SK-N-SH (cell line): ENCODE data around the gene DZIP3.

Source experiments
- GABPA ChIP-seq: IDR thresholded peaks from 2 replicates; pipeline ENCODE4 v1.4.0; 2012; ENCODE audit warnings: low read depth, mild to moderate bottlenecking
- JUND ChIP-seq: IDR thresholded peaks from 2 replicates; pipeline ENCODE4 v1.4.0; 2012
- POLR2AphosphoS5 ChIP-seq: IDR thresholded peaks from 2 replicates; pipeline ENCODE4 v1.6.1; 2012; ENCODE audit warnings: low read depth, low read length
- RAD21 ChIP-seq: IDR thresholded peaks from 2 replicates; pipeline ENCODE4 v1.6.1; 2012; ENCODE audit warnings: mild to moderate bottlenecking, low read length
- RCOR1 ChIP-seq: fragments of 150-350 bp; IDR thresholded peaks from 2 replicates; pipeline ENCODE4 v1.6.1; 2017; ENCODE audit warnings: antibody characterized with exemption, low read length
- RFX5 ChIP-seq: IDR thresholded peaks from 2 replicates; pipeline ENCODE4 v1.6.1; 2012; ENCODE audit warnings: mild to moderate bottlenecking, improper control_type of control experiment, low read length
- SIN3A ChIP-seq: IDR thresholded peaks from 2 replicates; pipeline ENCODE4 v1.6.1; 2012; ENCODE audit warnings: low read depth, mild to moderate bottlenecking, low read length, moderate library complexity, borderline replicate concordance
- SMC3 ChIP-seq: IDR thresholded peaks from 2 replicates; pipeline ENCODE4 v1.6.1; 2012; ENCODE audit warnings: low read depth, low read length, improper control_type of control experiment
- TAF1 ChIP-seq: IDR thresholded peaks from 2 replicates; pipeline ENCODE4 v1.6.1; 2012; ENCODE audit warnings: low read depth, mild to moderate bottlenecking, low read length, moderate library complexity, borderline replicate concordance
- TEAD4 ChIP-seq: IDR thresholded peaks from 2 replicates; pipeline ENCODE4 v1.4.0; 2012; ENCODE audit warnings: mild to moderate bottlenecking, borderline replicate concordance; ENCODE audit not compliant: insufficient read depth
- TF ChIP-seq, protein P1 (sequence below): fragments of 200-600 bp; sonication (generic); IDR thresholded peaks from 2 replicates; pipeline ENCODE4 v1.6.1; 2017; ENCODE audit warnings: antibody characterized with exemption, mild to moderate bottlenecking, moderate library complexity
- TF ChIP-seq, protein P2 (sequence below): IDR thresholded peaks from 2 replicates; pipeline ENCODE4 v1.6.1; 2012; ENCODE audit warnings: mild to moderate bottlenecking, low read depth, low read length, moderate library complexity
- TF ChIP-seq, protein P3 (sequence below): IDR thresholded peaks from 2 replicates; pipeline ENCODE4 v1.4.0; 2012; ENCODE audit warnings: low read depth, borderline replicate concordance

DNA sequence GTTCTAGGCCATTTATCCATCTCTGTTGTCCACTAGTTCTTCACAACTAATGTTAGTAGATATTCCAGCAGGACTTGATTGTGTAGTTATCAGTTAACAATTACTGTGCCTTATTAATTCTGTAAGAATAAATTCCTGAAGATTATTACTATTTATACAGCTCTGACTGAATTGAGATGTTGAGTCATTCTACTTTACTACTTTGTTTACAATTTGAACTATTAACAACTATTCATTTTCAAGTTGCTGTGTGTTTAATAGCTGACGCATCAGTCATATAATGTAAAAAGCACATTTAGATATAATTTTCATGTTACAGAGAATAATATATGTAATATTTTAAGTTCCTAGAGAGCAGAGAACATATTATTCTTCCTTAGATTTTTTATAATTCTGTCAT, 21.1 kb downstream of the DZIP3 start:
- TF ChIP-seq, protein P1, sequence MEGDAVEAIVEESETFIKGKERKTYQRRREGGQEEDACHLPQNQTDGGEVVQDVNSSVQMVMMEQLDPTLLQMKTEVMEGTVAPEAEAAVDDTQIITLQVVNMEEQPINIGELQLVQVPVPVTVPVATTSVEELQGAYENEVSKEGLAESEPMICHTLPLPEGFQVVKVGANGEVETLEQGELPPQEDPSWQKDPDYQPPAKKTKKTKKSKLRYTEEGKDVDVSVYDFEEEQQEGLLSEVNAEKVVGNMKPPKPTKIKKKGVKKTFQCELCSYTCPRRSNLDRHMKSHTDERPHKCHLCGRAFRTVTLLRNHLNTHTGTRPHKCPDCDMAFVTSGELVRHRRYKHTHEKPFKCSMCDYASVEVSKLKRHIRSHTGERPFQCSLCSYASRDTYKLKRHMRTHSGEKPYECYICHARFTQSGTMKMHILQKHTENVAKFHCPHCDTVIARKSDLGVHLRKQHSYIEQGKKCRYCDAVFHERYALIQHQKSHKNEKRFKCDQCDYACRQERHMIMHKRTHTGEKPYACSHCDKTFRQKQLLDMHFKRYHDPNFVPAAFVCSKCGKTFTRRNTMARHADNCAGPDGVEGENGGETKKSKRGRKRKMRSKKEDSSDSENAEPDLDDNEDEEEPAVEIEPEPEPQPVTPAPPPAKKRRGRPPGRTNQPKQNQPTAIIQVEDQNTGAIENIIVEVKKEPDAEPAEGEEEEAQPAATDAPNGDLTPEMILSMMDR = no peak
- TF ChIP-seq JUND (no peak), TAF1 (no peak), SMC3 (no peak), RAD21 (no peak), TEAD4 (no peak), SIN3A (no peak), RCOR1 (no peak), POLR2AphosphoS5 (no peak), GABPA (no peak), RFX5 (no peak)
- TF ChIP-seq, protein P2, sequence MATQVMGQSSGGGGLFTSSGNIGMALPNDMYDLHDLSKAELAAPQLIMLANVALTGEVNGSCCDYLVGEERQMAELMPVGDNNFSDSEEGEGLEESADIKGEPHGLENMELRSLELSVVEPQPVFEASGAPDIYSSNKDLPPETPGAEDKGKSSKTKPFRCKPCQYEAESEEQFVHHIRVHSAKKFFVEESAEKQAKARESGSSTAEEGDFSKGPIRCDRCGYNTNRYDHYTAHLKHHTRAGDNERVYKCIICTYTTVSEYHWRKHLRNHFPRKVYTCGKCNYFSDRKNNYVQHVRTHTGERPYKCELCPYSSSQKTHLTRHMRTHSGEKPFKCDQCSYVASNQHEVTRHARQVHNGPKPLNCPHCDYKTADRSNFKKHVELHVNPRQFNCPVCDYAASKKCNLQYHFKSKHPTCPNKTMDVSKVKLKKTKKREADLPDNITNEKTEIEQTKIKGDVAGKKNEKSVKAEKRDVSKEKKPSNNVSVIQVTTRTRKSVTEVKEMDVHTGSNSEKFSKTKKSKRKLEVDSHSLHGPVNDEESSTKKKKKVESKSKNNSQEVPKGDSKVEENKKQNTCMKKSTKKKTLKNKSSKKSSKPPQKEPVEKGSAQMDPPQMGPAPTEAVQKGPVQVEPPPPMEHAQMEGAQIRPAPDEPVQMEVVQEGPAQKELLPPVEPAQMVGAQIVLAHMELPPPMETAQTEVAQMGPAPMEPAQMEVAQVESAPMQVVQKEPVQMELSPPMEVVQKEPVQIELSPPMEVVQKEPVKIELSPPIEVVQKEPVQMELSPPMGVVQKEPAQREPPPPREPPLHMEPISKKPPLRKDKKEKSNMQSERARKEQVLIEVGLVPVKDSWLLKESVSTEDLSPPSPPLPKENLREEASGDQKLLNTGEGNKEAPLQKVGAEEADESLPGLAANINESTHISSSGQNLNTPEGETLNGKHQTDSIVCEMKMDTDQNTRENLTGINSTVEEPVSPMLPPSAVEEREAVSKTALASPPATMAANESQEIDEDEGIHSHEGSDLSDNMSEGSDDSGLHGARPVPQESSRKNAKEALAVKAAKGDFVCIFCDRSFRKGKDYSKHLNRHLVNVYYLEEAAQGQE = no peak
- TF ChIP-seq, protein P3, sequence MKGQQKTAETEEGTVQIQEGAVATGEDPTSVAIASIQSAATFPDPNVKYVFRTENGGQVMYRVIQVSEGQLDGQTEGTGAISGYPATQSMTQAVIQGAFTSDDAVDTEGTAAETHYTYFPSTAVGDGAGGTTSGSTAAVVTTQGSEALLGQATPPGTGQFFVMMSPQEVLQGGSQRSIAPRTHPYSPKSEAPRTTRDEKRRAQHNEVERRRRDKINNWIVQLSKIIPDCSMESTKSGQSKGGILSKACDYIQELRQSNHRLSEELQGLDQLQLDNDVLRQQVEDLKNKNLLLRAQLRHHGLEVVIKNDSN = no peak
